ENCODE data around the gene SNX33.

DNA sequence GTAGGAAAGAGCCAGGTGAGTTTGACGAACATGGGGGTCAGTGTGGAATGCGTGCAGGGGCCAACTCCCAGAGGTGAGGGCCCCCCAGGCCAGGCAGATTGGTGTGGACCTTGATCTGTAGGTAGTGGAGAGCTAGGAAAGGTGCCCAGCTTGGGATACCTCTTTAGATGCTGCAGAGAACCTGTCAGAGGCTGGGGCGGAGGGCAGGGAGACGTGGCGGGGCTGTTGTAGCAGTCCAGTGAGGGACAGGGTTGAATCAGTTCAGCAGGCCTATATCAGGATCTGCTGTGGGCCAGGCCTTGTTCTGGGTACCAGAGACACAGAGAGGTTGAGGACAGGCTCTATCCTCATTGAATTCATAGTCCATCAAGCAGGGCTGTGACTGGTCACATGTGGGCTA is 8.6 kb downstream of the SNX33 start:
- TF ChIP-seq EZH2phosphoT487 (IDR thresholded peaks at IDR 0.05; ENCODE audit: unreplicated experiment): no peak
- TF ChIP-seq POLR2AphosphoS5 (IDR thresholded peaks at IDR 0.05; ENCODE audit: low read depth): no peak
- TF ChIP-seq, protein P1, sequence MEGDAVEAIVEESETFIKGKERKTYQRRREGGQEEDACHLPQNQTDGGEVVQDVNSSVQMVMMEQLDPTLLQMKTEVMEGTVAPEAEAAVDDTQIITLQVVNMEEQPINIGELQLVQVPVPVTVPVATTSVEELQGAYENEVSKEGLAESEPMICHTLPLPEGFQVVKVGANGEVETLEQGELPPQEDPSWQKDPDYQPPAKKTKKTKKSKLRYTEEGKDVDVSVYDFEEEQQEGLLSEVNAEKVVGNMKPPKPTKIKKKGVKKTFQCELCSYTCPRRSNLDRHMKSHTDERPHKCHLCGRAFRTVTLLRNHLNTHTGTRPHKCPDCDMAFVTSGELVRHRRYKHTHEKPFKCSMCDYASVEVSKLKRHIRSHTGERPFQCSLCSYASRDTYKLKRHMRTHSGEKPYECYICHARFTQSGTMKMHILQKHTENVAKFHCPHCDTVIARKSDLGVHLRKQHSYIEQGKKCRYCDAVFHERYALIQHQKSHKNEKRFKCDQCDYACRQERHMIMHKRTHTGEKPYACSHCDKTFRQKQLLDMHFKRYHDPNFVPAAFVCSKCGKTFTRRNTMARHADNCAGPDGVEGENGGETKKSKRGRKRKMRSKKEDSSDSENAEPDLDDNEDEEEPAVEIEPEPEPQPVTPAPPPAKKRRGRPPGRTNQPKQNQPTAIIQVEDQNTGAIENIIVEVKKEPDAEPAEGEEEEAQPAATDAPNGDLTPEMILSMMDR (conservative IDR thresholded peaks at IDR 0.05; ENCODE audit: low read depth in 2 of 2): no peak
- TF ChIP-seq EZH2 (IDR thresholded peaks at IDR 0.05; ENCODE audit: low read depth, unreplicated experiment): no peak
- TF ChIP-seq ZNF114 (CRISPR knock-in tag; IDR thresholded peaks at IDR 0.05): no peak
- TF ChIP-seq, protein P2, sequence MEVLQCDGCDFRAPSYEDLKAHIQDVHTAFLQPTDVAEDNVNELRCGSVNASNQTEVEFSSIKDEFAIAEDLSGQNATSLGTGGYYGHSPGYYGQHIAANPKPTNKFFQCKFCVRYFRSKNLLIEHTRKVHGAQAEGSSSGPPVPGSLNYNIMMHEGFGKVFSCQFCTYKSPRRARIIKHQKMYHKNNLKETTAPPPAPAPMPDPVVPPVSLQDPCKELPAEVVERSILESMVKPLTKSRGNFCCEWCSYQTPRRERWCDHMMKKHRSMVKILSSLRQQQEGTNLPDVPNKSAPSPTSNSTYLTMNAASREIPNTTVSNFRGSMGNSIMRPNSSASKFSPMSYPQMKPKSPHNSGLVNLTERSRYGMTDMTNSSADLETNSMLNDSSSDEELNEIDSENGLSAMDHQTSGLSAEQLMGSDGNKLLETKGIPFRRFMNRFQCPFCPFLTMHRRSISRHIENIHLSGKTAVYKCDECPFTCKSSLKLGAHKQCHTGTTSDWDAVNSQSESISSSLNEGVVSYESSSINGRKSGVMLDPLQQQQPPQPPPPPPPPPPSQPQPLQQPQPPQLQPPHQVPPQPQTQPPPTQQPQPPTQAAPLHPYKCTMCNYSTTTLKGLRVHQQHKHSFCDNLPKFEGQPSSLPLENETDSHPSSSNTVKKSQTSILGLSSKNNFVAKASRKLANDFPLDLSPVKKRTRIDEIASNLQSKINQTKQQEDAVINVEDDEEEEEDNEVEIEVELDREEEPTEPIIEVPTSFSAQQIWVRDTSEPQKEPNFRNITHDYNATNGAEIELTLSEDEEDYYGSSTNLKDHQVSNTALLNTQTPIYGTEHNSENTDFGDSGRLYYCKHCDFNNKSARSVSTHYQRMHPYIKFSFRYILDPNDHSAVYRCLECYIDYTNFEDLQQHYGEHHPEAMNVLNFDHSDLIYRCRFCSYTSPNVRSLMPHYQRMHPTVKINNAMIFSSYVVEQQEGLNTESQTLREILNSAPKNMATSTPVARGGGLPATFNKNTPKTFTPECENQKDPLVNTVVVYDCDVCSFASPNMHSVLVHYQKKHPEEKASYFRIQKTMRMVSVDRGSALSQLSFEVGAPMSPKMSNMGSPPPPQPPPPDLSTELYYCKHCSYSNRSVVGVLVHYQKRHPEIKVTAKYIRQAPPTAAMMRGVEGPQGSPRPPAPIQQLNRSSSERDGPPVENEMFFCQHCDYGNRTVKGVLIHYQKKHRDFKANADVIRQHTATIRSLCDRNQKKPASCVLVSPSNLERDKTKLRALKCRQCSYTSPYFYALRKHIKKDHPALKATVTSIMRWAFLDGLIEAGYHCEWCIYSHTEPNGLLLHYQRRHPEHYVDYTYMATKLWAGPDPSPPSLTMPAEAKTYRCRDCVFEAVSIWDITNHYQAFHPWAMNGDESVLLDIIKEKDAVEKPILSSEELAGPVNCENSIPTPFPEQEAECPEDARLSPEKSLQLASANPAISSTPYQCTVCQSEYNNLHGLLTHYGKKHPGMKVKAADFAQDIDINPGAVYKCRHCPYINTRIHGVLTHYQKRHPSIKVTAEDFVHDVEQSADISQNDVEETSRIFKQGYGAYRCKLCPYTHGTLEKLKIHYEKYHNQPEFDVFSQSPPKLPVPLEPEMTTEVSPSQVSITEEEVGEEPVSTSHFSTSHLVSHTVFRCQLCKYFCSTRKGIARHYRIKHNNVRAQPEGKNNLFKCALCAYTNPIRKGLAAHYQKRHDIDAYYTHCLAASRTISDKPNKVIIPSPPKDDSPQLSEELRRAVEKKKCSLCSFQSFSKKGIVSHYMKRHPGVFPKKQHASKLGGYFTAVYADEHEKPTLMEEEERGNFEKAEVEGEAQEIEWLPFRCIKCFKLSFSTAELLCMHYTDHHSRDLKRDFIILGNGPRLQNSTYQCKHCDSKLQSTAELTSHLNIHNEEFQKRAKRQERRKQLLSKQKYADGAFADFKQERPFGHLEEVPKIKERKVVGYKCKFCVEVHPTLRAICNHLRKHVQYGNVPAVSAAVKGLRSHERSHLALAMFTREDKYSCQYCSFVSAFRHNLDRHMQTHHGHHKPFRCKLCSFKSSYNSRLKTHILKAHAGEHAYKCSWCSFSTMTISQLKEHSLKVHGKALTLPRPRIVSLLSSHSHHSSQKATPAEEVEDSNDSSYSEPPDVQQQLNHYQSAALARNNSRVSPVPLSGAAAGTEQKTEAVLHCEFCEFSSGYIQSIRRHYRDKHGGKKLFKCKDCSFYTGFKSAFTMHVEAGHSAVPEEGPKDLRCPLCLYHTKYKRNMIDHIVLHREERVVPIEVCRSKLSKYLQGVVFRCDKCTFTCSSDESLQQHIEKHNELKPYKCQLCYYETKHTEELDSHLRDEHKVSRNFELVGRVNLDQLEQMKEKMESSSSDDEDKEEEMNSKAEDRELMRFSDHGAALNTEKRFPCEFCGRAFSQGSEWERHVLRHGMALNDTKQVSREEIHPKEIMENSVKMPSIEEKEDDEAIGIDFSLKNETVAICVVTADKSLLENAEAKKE (CRISPR knock-in tag; IDR thresholded peaks at IDR 0.05): no peak
- TF ChIP-seq CREB1 (CRISPR knock-in tag; IDR thresholded peaks at IDR 0.05; ENCODE audit: low read depth): no peak
- TF ChIP-seq, protein P3, sequence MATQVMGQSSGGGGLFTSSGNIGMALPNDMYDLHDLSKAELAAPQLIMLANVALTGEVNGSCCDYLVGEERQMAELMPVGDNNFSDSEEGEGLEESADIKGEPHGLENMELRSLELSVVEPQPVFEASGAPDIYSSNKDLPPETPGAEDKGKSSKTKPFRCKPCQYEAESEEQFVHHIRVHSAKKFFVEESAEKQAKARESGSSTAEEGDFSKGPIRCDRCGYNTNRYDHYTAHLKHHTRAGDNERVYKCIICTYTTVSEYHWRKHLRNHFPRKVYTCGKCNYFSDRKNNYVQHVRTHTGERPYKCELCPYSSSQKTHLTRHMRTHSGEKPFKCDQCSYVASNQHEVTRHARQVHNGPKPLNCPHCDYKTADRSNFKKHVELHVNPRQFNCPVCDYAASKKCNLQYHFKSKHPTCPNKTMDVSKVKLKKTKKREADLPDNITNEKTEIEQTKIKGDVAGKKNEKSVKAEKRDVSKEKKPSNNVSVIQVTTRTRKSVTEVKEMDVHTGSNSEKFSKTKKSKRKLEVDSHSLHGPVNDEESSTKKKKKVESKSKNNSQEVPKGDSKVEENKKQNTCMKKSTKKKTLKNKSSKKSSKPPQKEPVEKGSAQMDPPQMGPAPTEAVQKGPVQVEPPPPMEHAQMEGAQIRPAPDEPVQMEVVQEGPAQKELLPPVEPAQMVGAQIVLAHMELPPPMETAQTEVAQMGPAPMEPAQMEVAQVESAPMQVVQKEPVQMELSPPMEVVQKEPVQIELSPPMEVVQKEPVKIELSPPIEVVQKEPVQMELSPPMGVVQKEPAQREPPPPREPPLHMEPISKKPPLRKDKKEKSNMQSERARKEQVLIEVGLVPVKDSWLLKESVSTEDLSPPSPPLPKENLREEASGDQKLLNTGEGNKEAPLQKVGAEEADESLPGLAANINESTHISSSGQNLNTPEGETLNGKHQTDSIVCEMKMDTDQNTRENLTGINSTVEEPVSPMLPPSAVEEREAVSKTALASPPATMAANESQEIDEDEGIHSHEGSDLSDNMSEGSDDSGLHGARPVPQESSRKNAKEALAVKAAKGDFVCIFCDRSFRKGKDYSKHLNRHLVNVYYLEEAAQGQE (IDR thresholded peaks at IDR 0.05; ENCODE audit: unreplicated experiment): no peak
- TF ChIP-seq JUNB (IDR thresholded peaks at IDR 0.05; ENCODE audit: unreplicated experiment): no peak
- TF ChIP-seq STAT1 (IDR thresholded peaks at IDR 0.05; ENCODE audit: unreplicated experiment): no peak
- no peak for TF ChIP-seq NANOG (IDR thresholded peaks at IDR 0.05; ENCODE audit: borderline replicate concordance)
- TF ChIP-seq ZNF331 (CRISPR knock-in tag; IDR thresholded peaks at IDR 0.05; ENCODE audit: low read depth): no peak
- TF ChIP-seq, protein P4, sequence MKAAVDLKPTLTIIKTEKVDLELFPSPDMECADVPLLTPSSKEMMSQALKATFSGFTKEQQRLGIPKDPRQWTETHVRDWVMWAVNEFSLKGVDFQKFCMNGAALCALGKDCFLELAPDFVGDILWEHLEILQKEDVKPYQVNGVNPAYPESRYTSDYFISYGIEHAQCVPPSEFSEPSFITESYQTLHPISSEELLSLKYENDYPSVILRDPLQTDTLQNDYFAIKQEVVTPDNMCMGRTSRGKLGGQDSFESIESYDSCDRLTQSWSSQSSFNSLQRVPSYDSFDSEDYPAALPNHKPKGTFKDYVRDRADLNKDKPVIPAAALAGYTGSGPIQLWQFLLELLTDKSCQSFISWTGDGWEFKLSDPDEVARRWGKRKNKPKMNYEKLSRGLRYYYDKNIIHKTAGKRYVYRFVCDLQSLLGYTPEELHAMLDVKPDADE (IDR thresholded peaks at IDR 0.05): no peak
